HG02798 (cell line): ENCODE measurements around the gene IL17REL.

Experiments
- ATAC-seq: cut with Tn5 transposase; IDR thresholded peaks from one replicate; pipeline ENCODE4 v1.9.1; 2021; ENCODE audit warnings: mild to moderate bottlenecking; ENCODE audit not compliant: unreplicated experiment, poor library complexity

The IL17REL gene

DNA sequence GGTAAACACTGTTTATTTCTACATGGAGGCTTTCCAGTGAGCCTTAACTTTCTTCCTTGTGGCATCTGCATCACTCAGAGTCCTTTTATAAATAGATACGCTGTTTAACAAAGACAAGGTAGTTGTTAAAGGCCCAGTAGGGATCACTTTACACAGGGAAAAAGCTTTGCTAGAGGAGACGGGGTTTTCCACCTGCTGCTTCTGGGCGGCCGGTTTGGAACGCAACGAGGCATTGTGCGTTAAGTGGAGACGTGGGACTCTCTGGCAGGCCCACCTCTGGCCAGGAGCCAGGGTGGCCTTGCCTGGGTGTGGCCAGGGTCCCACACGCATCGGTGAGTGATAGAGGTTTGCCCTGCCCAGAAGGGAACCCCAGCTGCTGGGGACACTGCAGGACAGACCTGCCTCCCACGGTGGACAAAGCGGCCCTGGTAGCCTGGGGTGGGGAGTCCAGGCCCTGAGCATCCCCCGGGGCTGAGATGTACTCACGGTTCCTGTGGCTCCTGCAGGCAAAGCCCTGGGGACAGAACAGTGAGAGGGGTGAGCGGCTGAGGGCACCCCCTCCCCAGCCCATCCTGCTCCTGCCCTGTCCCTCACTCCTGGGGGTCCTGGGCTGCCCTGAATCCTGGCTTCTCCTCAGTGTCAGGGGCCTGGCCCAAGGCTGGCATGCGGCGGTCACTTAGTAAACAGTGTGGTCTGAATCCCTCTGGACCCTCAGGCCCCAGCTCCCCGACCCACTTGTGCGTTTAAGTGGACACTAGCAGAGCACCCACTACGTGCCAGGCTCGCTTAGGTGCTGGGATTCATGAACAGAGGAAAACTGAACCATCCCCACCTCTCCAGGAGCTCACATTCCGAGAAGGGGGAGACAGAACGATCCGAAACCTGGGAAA is 4.2 kb downstream of the IL17REL start:
- no peak for ATAC-seq

DNA sequence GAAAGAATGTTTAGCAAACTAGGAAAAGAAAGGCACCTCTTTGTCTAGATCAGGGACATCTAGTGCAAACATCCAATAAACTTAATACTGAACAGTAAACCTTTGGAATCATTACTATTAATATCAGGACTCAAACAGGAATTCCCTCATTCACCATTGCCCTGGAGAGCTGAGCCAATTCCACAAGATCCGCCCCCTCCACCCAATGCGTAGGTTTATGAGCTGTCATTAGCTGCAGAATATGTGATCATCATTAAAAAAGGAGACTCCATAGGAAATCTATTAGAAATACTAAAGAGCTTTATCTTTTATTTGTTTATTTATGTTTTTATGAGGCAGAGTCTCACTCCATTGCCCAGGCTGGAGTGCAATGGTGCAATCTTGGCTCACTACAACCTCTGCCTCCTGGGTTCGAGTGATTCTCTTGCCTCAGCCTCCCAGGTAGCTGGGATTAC is 5.5 kb downstream of the IL17REL start:
- no peak for ATAC-seq

- ATAC-seq = no peak
Measured at GRCh38 chr22:50004918-50005317, 7.6 kb downstream of the IL17REL start.

GRCh38 chr22:50002791-50003190 is 9.8 kb downstream of the IL17REL start:
- ATAC-seq = no peak

- ATAC-seq = no peak
Measured at GRCh38 chr22:50001388-50002231, 11.0 kb downstream of the IL17REL start.

GRCh38 chr22:50000587-50001387 is 11.8 kb downstream of the IL17REL start:
- ATAC-seq = no peak

- ATAC-seq = no peak
Measured at GRCh38 chr22:49999946-50000586, 12.5 kb downstream of the IL17REL start.

DNA sequence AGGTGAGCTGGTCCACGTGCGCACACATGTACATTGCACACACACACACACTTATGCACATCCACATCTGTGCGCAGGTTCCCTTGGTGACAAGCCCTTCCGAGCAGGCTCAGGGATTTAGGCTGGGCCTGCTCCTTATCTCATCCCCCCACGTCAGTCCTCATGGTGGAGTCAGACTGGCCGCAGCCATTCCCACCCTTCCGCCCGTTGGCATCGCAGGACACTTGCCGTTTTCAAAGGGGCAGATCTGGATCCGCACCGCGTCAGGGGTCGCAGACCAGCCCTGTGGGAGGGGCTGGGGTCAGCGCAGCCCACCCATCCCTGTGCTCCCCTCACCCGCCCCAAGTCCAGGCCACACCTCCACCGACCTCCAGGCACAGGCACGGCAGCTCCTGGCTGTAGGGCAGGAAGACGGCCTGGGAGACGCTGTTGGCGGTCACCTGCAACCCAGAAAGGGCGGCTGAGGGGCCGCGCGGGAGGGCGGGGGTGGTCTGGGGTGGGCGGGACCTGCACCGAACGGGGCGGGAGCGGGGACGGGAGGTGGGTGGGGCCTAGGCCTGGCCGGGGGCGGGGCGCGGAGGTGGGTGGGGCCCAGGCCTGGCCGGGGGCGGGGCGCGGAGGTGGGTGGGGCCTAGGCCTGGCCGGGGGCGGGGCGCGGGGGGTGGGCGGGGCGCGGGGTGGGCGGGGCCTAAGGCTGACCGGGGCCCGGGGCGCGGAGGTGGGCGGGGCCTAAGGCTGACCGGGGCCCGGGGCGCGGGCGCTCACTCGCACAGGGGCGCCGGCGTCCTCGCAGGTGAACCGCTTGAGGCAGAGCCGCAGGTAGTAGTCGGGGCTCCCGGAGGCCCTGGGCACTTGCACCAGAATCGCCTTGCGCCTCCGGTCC is 13.3 kb downstream of the IL17REL start:
- no peak for ATAC-seq

DNA sequence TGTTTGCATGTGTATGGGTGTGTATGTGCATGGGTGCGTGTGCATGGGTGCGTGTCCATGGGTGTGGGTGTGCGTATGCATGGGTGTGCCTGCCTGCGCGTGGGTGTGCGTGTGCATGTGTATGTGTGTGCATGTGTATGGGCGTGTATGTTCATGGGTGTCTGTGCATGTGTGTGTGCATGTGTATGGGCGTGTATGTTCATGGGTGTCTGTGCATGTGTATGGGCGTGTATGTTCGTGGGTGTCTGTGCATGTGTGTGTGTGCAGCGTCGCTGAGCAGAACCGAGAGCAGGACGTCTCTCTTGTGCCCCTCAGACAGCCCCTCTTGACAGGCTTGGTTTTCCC is 13.9 kb downstream of the IL17REL start:
- no peak for ATAC-seq

DNA sequence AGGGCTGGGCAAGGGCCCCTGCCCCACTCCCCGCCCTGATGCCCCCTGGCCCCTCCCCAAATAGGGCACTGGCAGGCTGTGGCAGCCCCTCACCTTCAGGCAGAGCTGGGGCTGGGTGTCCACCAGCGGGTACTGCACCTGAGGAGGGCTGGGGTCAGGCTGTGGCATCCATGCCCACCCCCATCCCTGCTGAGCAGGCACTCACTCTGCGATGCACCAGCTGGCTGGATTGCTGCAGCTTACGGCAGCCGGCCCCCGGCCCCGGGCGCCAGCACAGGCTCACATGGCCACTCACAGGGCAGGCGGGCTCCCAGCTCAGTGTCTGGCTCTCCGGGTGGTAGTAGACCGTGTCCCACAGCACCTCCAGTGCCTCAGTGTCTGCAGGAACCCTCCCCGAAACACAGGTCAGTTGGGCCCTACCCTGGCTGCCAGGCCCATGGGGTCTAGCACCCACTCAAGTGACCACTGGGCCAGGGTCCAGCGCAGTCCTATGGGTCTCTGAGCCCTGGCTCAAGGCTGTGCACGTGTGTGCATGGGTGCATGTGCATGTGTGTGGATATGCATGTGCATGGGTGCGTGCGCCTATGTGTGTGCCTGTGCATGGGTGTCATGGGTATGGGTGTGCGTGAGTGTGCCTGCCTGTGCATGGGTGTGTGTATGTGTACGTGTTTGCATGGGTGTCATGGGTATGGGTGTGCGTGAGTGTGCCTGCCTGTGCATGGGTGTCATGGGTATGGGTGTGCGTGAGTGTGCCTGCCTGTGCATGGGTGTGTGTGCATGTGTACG is 14.4 kb downstream of the IL17REL start:
- ATAC-seq = no peak

DNA sequence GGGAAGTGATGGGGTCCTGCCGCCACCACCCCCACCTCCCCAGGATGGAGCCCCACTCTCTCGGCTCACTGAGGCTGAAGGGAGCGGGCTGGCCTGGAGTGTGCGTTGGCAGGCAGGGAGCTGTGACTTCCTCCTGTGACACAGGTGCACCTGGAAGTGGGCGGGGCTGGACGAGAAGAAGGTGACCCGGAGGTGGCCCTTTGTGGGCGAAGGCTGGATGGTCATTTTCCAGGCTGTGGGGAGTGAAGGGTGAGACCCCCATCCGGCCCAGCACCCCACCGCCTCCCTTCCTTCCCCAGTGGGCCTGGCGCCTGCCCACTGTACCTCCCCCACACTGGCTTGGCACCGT is 15.3 kb downstream of the IL17REL start:
- ATAC-seq = no peak

DNA sequence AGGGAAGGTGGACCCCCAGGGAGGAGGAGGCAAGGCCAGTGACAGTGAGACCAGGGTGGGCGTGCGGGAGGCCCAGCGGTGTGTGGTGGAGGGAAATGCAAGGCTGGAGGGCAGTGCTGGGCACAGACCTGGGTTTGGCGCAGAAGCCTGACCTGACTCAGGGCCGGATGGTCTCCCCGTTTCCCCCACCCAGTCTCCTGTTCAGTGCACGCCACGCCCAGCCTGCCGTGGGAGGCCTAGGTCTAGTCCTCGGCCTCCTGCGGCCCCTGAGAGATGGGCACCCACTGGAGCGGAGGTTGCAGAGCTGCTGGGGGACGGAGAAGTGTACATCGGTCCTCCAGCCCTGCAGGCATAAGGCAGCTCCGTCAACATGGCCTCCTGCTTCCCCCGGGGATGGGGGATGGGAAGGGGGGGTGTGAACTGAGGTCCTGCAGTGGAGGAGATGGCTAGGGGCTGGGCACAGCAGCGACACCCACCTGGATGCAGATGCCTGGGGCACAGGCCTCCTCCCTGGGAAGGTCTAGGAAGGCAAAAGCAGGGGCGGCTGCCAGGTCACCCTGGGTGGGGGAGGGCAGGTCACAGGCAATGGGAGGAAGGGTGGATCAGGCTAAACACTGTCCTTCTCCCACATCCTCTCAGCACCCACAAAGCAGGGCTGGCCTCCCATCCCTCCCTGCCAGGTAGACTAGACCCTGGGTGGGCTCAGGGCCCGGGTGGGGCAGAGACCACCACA is 15.9 kb downstream of the IL17REL start:
- ATAC-seq = no peak

GRCh38 chr22:49996119-49996517 is 16.4 kb downstream of the IL17REL start:
- no peak for ATAC-seq

DNA sequence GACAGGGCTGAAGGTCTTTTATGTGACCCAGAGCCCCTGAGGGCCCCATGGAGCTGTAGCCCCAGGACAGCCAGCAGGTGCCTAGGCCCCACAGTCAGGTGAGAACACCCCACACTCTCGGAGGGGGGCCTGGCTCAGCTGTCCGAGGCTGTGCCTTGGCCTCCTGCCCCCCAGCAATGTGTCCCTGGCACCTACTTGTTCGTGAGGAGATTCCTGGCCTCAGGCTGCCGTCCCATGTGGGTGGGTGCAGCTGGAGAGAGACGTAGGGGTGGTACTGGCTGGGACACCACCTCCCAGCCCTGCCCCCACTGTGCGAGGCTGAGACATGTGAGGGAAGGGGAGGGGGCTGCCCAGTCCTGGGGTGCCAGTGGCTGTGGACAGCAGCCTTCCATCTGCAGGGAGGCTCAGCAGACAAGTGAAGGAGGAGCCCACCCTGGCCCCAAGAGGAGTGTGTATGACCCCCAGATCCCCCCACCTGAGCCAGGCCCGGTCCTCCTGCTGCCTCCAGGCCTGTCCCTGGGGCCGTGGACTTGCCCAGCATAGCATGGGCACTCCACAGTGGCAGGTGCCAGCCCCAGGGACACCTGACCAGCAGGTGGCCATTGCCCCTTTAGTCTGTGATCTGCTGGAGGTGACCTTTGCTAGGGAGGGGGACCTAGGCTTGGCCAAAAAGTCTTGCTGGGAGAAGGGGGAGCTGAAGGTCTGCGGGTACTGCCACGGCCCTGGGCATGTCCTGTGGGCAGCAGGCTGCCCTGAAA is 17.0 kb downstream of the IL17REL start:
- ATAC-seq = no peak

- ATAC-seq = no peak
Measured at GRCh38 chr22:49995041-49995360, 17.6 kb downstream of the IL17REL start.

GRCh38 chr22:49994361-49995040 is 18.1 kb downstream of the IL17REL start:
- no peak for ATAC-seq
